Peyer's patch (tissue), 4 donors: ENCODE data around the gene RASSF4.

Experiments used
- POLR2A ChIP-seq, 2 donors: fragments of 450-650 bp; IDR thresholded peaks; one replicate each; pipeline ENCODE4 v1.5.1; 2017; ENCODE audit warnings: antibody characterized with exemption in 2 of 2, mild to moderate bottlenecking in 2 of 2, moderate library complexity in 2 of 2
- TF ChIP-seq, protein P1 (sequence below), 6 experiments: fragments of 450-650 bp in 4 of 6; fragments of 200-600 bp in 2 of 6; sonication (generic) in 1 of 6; IDR thresholded peaks; one replicate each; pipeline ENCODE4 v1.5.1; 2017 to 2019; ENCODE audit warnings: antibody characterized with exemption in 6 of 6, mild to moderate bottlenecking in 3 of 6, moderate library complexity in 1 of 6

GRCh38 chr10:44990302-44990655, 30.7 kb downstream of the RASSF4 start:
- TF ChIP-seq POLR2A (IDR thresholded peaks at IDR 0.05) = no peak
- TF ChIP-seq, protein P1, sequence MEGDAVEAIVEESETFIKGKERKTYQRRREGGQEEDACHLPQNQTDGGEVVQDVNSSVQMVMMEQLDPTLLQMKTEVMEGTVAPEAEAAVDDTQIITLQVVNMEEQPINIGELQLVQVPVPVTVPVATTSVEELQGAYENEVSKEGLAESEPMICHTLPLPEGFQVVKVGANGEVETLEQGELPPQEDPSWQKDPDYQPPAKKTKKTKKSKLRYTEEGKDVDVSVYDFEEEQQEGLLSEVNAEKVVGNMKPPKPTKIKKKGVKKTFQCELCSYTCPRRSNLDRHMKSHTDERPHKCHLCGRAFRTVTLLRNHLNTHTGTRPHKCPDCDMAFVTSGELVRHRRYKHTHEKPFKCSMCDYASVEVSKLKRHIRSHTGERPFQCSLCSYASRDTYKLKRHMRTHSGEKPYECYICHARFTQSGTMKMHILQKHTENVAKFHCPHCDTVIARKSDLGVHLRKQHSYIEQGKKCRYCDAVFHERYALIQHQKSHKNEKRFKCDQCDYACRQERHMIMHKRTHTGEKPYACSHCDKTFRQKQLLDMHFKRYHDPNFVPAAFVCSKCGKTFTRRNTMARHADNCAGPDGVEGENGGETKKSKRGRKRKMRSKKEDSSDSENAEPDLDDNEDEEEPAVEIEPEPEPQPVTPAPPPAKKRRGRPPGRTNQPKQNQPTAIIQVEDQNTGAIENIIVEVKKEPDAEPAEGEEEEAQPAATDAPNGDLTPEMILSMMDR (IDR thresholded peaks at IDR 0.05) = no peak
